HEK293T (cell line): Measurements from ENCODE around the gene GALNT2.

Experiments
- ARNT ChIP-seq: fragments of 450-650 bp; IDR thresholded peaks from 2 replicates; pipeline ENCODE4 v1.6.1; 2017; ENCODE audit warnings: mild to moderate bottlenecking
- BHLHE40 ChIP-seq: fragments of 450-650 bp; IDR thresholded peaks from 2 replicates; pipeline ENCODE4 v1.6.1; 2016; ENCODE audit warnings: mild to moderate bottlenecking, moderate library complexity, borderline replicate concordance
- ELF4 ChIP-seq: fragments of 450-650 bp; IDR thresholded peaks from 2 replicates; pipeline ENCODE4 v1.6.1; 2017; ENCODE audit warnings: antibody characterized with exemption
- FOXK2 ChIP-seq: fragments of 450-650 bp; IDR thresholded peaks from 2 replicates; pipeline ENCODE4 v1.6.1; 2016; ENCODE audit warnings: mild to moderate bottlenecking
- FOXM1 ChIP-seq: fragments of 450-650 bp; IDR thresholded peaks from 2 replicates; pipeline ENCODE4 v1.6.1; 2017; ENCODE audit warnings: mild to moderate bottlenecking, borderline replicate concordance
- LEF1 ChIP-seq: fragments of 450-650 bp; IDR thresholded peaks from 2 replicates; pipeline ENCODE4 v1.6.1; 2017; ENCODE audit warnings: mild to moderate bottlenecking, borderline replicate concordance
- SP1 ChIP-seq: fragments of 450-650 bp; IDR thresholded peaks from 2 replicates; pipeline ENCODE4 v1.6.1; 2017
- SUZ12 ChIP-seq: fragments of 450-650 bp; IDR thresholded peaks from 2 replicates; pipeline ENCODE4 v1.6.1; 2016; ENCODE audit warnings: mild to moderate bottlenecking
- TARDBP ChIP-seq: fragments of 450-650 bp; IDR thresholded peaks from 2 replicates; pipeline ENCODE4 v1.6.1; 2016
- ZNF384 ChIP-seq: fragments of 450-650 bp; IDR thresholded peaks from 2 replicates; pipeline ENCODE4 v1.6.1; 2016
- TF ChIP-seq, protein P1 (sequence below): fragments of 450-650 bp; IDR thresholded peaks from 2 replicates; pipeline ENCODE4 v1.6.1; 2016

DNA sequence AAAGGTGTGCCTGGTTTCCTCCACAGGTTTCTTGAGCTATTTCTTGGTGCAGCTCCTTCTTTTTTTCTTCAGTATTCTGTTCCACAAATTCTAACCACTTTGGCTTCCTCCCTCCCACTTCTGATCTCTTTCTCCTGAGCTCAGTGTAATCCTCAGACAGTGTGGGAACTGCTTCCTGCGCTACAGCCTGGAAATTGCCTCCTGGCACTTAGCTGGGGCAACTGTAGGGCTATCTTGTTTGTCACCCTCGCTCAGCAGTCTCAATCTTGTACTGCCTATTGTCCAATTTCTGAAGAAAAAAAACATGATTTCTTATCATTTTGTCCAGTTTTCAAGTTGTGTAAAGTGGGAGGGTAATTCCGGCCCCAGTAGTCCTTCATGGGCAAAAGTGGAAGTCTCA lies 24.0 kb upstream of the GALNT2 start:
- TF ChIP-seq FOXM1 (no peak), ZNF384 (no peak), SUZ12 (no peak), TARDBP (no peak), FOXK2 (no peak), LEF1 (no peak), BHLHE40 (no peak), ELF4 (no peak), SP1 (no peak), ARNT (no peak)
- TF ChIP-seq, protein P1, sequence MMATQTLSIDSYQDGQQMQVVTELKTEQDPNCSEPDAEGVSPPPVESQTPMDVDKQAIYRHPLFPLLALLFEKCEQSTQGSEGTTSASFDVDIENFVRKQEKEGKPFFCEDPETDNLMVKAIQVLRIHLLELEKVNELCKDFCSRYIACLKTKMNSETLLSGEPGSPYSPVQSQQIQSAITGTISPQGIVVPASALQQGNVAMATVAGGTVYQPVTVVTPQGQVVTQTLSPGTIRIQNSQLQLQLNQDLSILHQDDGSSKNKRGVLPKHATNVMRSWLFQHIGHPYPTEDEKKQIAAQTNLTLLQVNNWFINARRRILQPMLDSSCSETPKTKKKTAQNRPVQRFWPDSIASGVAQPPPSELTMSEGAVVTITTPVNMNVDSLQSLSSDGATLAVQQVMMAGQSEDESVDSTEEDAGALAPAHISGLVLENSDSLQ: no peak
